ENCODE results near the gene HCFC2.

- TF ChIP-seq CTCF (IDR thresholded peaks at IDR 0.05) (no peak), POLR2A (IDR thresholded peaks at IDR 0.05) (no peak)
Measured at GRCh38 chr12:104097954-104098353, 33.6 kb downstream of the HCFC2 start.
